ENCODE data around the gene MAML3. TPM values are rescaled to one million over a fixed set of nuclear protein-coding genes. Genes with fewer than 3 reads are reported as not detected.

Gene MAML3
- total RNA-seq, 1 donor = 6.5 TPM

DNA sequence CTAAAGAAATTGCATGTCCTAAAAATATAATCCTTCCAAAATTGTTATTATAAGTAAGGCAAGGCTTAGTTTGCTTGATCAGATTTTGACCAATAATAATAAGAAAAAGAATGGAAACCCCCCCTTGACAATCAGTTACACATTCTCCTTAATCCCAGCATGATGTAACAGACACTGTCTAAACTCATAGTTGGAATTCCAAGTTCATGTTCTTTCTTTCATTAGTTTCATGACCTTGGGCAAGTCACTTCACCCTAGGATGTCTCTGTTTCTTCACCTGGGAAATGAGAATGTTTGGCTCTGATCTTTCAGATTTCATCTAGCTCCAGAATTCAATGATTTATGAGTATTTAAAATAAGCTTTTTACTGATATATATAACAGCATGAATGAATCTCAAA lies 64.8 kb downstream of the MAML3 start:
- DNase-seq (ENCODE audit: low read depth) = no peak
- no peak overlapping the region for H3K4me3 ChIP-seq (ENCODE audit: low read depth, low read length)
- TF ChIP-seq CTCF (IDR thresholded peaks at IDR 0.05; ENCODE audit: insufficient read depth, low read depth, low read length) = no peak

DNA sequence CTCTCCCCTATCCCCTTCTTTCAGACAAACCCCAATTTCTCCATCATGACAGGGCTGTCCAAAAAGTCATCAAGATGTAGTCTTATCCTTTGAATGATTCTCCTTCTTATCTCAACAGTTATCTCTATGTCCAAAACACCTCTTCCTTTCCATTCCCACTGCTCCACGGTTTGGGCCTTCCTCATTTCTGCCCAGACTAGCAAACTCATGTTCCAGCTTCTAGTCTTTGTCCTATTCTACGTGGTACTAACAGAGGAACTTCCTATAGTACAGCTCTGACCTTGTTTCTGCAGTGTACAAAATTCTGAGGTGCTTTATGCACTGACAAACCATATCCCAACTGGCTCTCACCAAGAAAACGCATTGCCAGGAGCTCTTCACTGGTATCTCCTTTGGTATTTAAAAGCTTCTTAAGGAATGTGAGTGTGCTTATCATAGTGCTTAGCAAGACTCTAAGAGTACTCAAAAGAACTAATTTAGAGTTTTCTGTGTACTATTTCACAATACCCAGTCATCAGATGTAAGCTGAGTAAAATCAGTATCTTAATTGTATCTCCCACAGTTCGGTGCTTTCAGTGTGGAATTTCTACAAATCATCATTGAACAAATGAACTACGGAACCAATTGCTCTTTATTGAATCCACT lies 65.5 kb downstream of the MAML3 start:
- no peak for TF ChIP-seq CTCF (IDR thresholded peaks at IDR 0.05; ENCODE audit: insufficient read depth, low read depth, low read length)
- DNase-seq (ENCODE audit: low read depth) = peak; percentile 83
- no peak overlapping the region for H3K4me3 ChIP-seq (ENCODE audit: low read depth, low read length)

- no peak for TF ChIP-seq CTCF (IDR thresholded peaks at IDR 0.05; ENCODE audit: insufficient read depth, low read depth, low read length)
- no peak overlapping the region for H3K4me3 ChIP-seq (ENCODE audit: low read depth, low read length)
- no peak for DNase-seq (ENCODE audit: low read depth)
These were observed 68.1 kb downstream of the MAML3 start for GRCh38 chr4:140085881-140086280.

DNA sequence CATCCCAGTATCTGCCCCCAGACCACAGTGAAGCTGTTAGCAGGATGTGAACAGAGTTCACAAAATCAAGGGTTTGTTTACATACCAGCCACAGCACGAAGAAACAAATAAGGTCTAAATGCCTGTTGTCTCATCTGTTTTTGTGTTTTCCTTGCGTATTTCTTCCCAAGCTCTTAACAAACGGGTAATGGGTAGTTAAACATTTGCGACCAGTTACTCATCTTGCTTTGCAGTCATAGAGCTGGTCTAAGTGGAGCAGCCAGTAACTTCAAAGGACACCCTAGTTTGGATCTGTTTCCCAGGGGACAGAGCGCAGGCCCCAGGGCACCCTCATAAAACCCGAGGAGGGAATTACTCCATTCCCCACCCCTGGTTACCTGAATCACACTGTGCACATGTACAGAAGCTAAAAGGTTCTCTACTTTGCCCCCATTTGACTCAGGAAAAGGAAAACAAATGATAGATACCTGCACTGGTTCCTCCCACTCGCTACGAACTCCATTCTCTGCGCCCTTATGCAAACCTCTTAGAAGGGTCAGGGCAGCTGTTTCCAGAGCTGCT lies 68.8 kb downstream of the MAML3 start:
- no peak overlapping the region for H3K4me3 ChIP-seq (ENCODE audit: low read depth, low read length)
- DNase-seq (ENCODE audit: low read depth) = peak; percentile 86
- no peak for TF ChIP-seq CTCF (IDR thresholded peaks at IDR 0.05; ENCODE audit: insufficient read depth, low read depth, low read length)

GRCh38 chr4:140084385-140084784 lies 69.6 kb downstream of the MAML3 start:
- no peak for TF ChIP-seq CTCF (IDR thresholded peaks at IDR 0.05; ENCODE audit: insufficient read depth, low read depth, low read length)
- no peak for DNase-seq (ENCODE audit: low read depth)
- no peak overlapping the region for H3K4me3 ChIP-seq (ENCODE audit: low read depth, low read length)

DNA sequence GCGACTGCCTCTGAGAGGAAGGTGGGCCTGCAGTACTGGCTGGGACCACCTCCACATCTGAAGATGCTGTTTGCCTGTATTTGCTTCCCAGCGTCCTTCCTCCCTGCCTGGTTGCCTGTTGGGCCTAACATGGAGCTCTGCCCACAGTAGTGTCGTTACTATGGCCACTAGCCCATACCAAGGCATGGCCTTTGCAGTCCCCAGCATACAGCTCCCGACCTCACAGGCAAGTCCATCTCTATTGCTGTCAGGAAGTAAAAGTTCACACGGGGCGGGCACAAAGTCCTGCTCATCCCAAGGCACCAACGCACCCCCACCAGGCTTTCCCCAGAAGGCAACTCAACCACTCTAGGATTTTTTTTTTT lies 71.6 kb downstream of the MAML3 start:
- H3K4me3 ChIP-seq (ENCODE audit: low read depth, low read length) = no peak overlapping the region
- no peak for DNase-seq (ENCODE audit: low read depth)
- no peak for TF ChIP-seq CTCF (IDR thresholded peaks at IDR 0.05; ENCODE audit: insufficient read depth, low read depth, low read length)

All from fibroblast of villous mesenchyme (primary cell).